Astrocyte of the cerebellum (primary cell): Measurements from ENCODE around the gene PCDH20.

ENCODE experiments used
- DNase-seq: peaks from one replicate; pipeline ENCODE4 v3.0.0-alpha.2; 2011; ENCODE audit warnings: low read depth
- H3K4me3 ChIP-seq: 2 replicates; pipeline ENCODE4 v1.5.1; 2011; ENCODE audit warnings: mild to moderate bottlenecking, low read depth, low read length, moderate library complexity
- in situ Hi-C: cut with HindIII; loops from 2 replicates; pipeline ENCODE4 v1.10.0; 2017; ENCODE audit warnings: low sequenced_read_pairs
- TF ChIP-seq, protein P1 (sequence below): IDR thresholded peaks from 2 replicates; pipeline ENCODE4 v1.5.1; 2012; ENCODE audit warnings: low read length, low read depth, moderate library complexity, mild to moderate bottlenecking; ENCODE audit errors: missing control alignments

PCDH20 gene

DNA sequence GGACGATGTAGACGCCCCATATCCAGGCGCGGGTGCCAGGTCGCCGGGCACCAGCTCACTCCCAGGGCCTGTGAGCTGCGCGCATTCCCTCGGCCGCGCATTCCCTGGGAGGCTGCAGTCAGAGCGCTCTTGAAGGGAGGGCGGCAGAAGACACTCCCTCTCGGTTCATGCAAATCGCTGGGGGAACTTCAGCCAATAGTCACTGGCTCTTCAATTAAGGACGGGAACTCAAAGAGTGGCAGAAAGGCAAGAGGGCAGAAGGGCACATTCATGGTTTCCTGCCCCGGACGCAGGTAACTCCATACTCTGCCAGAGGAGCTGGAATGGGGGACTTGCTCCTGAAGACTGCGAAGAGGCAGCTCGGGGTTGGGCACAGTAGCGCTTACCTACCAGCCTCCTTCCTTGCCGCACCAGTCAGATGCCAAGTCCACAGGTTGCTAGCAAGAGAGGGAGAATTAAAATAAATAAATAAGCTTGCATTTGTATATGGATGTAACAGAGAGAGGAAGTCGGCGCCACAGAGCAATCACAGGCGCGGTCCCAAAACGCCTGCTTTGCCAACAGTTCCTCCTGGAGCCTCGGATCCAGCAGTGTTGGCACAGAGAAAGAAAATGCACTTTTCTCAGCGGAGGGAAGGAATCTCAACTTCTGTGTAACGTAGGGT is 459 bp downstream of the PCDH20 start:
- TF ChIP-seq, protein P1, sequence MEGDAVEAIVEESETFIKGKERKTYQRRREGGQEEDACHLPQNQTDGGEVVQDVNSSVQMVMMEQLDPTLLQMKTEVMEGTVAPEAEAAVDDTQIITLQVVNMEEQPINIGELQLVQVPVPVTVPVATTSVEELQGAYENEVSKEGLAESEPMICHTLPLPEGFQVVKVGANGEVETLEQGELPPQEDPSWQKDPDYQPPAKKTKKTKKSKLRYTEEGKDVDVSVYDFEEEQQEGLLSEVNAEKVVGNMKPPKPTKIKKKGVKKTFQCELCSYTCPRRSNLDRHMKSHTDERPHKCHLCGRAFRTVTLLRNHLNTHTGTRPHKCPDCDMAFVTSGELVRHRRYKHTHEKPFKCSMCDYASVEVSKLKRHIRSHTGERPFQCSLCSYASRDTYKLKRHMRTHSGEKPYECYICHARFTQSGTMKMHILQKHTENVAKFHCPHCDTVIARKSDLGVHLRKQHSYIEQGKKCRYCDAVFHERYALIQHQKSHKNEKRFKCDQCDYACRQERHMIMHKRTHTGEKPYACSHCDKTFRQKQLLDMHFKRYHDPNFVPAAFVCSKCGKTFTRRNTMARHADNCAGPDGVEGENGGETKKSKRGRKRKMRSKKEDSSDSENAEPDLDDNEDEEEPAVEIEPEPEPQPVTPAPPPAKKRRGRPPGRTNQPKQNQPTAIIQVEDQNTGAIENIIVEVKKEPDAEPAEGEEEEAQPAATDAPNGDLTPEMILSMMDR: no peak
- H3K4me3 ChIP-seq: peak overlapping the region; percentile 53
- DNase-seq: peak; percentile 13
- in situ Hi-C loops: no loop called here

DNA sequence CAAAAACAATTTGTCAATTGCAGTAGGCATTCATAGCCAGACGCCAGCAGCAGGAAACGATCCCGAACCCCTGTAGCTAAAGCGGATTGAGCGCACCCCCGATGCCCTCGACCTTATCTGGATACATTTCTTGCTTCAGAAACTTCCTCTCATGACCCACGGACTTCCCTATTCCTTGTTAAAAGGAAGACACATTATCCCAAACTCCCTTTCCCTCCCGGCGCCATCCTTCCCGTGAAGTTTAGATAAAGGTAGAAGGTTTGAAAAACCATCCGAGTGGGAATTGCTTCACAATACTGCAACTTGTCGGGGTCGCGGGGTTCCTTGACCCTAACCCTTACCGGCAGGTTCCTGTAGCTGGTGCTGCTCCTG is 977 bp downstream of the PCDH20 start:
- no peak for DNase-seq
- in situ Hi-C loops: no loop called here
- peak overlapping the region; percentile 53 for H3K4me3 ChIP-seq
- TF ChIP-seq, protein P1: no peak

DNA sequence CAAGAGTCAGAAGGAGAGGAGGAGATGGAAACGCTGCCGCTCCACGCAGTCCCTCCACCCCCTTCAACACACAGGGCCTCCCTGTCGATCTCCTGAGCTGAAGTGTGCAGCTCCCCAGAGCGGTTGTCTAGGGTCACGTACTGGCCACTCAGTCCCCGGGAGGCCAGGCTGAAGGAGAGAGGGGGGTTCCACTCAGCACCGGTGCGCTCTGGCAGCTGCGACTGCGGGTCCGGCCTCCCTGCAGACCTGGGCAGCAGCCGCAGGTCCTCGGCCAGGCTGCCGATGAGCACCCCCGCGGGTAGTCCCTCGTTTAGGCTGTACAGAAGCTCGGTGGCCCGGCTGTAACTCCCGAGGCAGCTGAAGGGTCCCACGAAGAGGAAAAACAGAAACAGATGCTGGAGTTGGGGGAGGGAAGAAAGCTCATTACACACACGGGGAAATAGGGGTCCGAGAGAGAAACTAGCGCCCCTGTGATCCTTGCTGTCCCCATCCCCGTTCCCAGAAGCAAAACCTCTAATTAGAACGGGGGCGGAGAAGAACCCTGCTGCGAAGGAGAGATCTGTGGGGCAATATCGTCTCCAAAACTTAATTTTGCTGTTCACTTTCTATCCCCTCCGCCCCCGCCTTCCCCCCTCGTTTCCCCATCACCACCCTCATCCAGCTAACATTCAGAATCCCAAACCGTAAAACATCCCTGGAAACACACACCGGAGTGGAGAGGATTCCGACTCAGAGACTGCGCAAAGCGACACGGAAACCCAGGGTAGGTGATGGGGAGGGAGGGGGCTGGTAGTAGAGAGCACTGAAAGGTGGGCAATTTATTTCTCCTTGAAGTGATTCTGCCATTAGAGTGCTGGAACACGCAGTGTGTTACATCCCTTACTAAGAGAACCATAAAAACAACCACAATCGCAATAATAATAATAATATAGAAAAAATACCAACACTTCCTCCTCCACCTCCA is 1.8 kb downstream of the PCDH20 start:
- in situ Hi-C loops: no loop called here
- peak overlapping the region; percentile 53 for H3K4me3 ChIP-seq
- TF ChIP-seq, protein P1: no peak
- DNase-seq: no peak

DNA sequence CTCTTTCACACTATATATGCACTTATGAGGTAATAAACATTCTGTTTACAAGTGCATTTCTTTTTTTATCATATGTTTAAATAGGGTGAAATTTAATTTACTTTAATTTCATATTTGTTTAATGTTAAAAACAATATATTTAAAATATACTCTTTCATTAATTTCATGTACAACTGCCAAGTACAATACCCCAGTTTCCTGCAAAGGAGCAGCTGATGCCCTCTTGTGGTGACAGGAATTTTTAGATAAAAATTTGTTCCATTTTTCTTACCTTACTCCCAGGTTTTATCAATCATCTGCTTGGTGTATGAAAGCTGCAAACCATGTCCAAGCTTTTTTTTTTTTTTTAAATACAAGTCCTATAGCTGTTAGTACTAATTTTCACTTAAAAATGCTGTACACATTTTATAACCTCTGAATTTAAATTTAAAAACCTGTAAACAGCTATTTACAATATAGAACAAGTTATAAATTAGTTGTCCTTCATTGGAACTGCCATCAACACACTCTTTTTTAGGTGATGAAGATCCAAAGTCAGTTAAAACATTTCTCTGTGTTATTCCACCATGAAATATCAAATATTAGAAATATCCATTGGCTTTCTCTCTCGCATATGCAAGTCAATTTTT is 4.9 kb downstream of the PCDH20 start:
- DNase-seq: peak; percentile 3
- H3K4me3 ChIP-seq: no peak overlapping the region
- TF ChIP-seq, protein P1: peak; percentile 66
- in situ Hi-C loops: no loop called here

DNA sequence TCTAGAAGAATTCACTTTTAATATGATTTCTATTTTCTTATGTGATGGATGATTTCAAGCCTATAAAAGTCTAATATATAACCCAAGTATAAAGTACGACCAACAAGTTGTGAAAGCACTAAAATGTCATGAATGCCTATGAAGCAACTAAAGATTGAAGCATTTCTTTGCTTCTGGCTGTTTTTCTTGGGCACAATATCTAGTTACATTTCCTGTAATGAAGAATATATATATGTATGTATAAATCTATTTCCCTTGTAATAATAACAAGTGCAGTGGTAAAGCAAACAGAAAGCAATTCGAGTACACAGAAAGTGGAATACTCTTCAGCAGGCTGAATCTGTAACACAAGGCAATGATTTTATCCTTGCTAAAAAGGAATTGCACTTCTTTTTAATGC is 5.4 kb downstream of the PCDH20 start:
- no peak for DNase-seq
- in situ Hi-C loops: no loop called here
- H3K4me3 ChIP-seq: no peak overlapping the region
- TF ChIP-seq, protein P1: no peak

DNA sequence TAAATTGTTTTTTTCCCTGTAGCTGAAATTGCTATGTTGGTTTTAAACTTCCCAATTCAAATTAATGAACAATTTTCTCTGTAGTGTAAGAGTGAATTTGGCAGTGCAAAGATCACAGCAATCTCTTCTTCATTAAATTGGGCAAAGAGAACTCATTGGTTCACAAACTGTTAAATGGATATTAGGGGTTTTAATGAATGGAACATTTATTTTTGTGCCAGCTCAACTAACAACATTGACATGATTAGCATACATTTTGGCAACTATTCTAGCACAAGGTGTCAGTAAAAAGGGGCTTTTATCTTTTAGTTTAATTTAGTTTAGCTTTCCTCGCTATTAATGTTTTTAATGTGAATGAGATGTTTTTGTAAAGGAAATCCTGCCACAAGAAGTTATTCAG is 7.1 kb downstream of the PCDH20 start:
- TF ChIP-seq, protein P1: no peak
- in situ Hi-C loops: no loop called here
- no peak for DNase-seq
- no peak overlapping the region for H3K4me3 ChIP-seq
